HUES6 (cell line): Measurements from ENCODE around the gene C1RL.

Source experiments
- H3K27ac ChIP-seq: 2 replicates; pipeline ENCODE4 v1.7.0; 2013; ENCODE audit warnings: low read depth, mild to moderate bottlenecking, low read length, inconsistent platforms
- H3K27me3 ChIP-seq: 2 replicates; pipeline ENCODE4 v1.6.1; 2013; ENCODE audit warnings: low read length; ENCODE audit not compliant: control insufficient read depth, insufficient read depth
- H3K36me3 ChIP-seq: 2 replicates; pipeline ENCODE4 v1.6.1; 2013; ENCODE audit warnings: low read length; ENCODE audit not compliant: control insufficient read depth, insufficient read depth
- H3K4me1 ChIP-seq: 2 replicates; pipeline ENCODE4 v1.6.1; 2013; ENCODE audit warnings: low read length; ENCODE audit not compliant: control insufficient read depth, insufficient read depth
- H3K4me3 ChIP-seq: 2 replicates; pipeline ENCODE4 v1.5.1; 2013; ENCODE audit warnings: low read depth, low read length
- H3K9ac ChIP-seq: one replicate; pipeline ENCODE4 v1.6.1; 2013; ENCODE audit warnings: mild to moderate bottlenecking, low read length
- H3K9me3 ChIP-seq: 2 replicates; pipeline ENCODE4 v1.6.1; 2013; ENCODE audit warnings: low read depth, low read length; ENCODE audit not compliant: control insufficient read depth, insufficient read depth

The C1RL gene

GRCh38 chr12:7146906-7147305 is 37.9 kb upstream of the C1RL start:
- no peak overlapping the region for H3K4me3 ChIP-seq
- peaks cover 2% of the 10 kb centered on the region; the same call in 1 of the 2 replicates for H3K4me1 ChIP-seq
- H3K27ac ChIP-seq, result no peak overlapping the region
- no peak overlapping the region for H3K9ac ChIP-seq
- H3K9me3 ChIP-seq, result no peaks in the 10 kb centered on the region
- no peaks in the 10 kb centered on the region for H3K27me3 ChIP-seq
- H3K36me3 ChIP-seq, result peaks cover 37% of the 10 kb centered on the region

- H3K9me3 ChIP-seq, result no peaks in the 10 kb centered on the region
These were observed 37.2 kb upstream of the C1RL start for GRCh38 chr12:7146228-7146627.

GRCh38 chr12:7145671-7146070 is 36.7 kb upstream of the C1RL start:
- H3K27ac ChIP-seq, result no peak overlapping the region
- no peaks in the 10 kb centered on the region for H3K27me3 ChIP-seq
- H3K36me3 ChIP-seq, result peaks cover 29% of the 10 kb centered on the region
- H3K9me3 ChIP-seq, result no peaks in the 10 kb centered on the region
- no peak overlapping the region for H3K9ac ChIP-seq
- H3K4me3 ChIP-seq, result no peak overlapping the region
- peaks cover 2% of the 10 kb centered on the region; the same call in 1 of the 2 replicates for H3K4me1 ChIP-seq

More at GRCh38 chr12:7146228-7146627, 37.2 kb upstream of the C1RL start:
- H3K27me3 ChIP-seq, result no peaks in the 10 kb centered on the region
- H3K9ac ChIP-seq, result no peak overlapping the region
- H3K4me3 ChIP-seq, result no peak overlapping the region
- H3K27ac ChIP-seq, result no peak overlapping the region
- peaks cover 2% of the 10 kb centered on the region; the same call in 1 of the 2 replicates for H3K4me1 ChIP-seq
- peaks cover 35% of the 10 kb centered on the region for H3K36me3 ChIP-seq

GRCh38 chr12:7144414-7145120 is 35.6 kb upstream of the C1RL start:
- H3K36me3 ChIP-seq, result peaks cover 18% of the 10 kb centered on the region
- no peak overlapping the region for H3K27ac ChIP-seq
- no peaks in the 10 kb centered on the region for H3K9me3 ChIP-seq
- no peak overlapping the region for H3K4me3 ChIP-seq
- peaks cover 2% of the 10 kb centered on the region; the same call in 1 of the 2 replicates for H3K4me1 ChIP-seq
- no peak overlapping the region for H3K9ac ChIP-seq
- H3K27me3 ChIP-seq, result no peaks in the 10 kb centered on the region

- H3K36me3 ChIP-seq, result peaks cover 8% of the 10 kb centered on the region
- H3K27me3 ChIP-seq, result no peaks in the 10 kb centered on the region
- H3K4me3 ChIP-seq, result no peak overlapping the region
- peaks cover 2% of the 10 kb centered on the region; the same call in 1 of the 2 replicates for H3K4me1 ChIP-seq
- H3K9ac ChIP-seq, result no peak overlapping the region
- H3K27ac ChIP-seq, result no peak overlapping the region
- H3K9me3 ChIP-seq, result no peaks in the 10 kb centered on the region
These were observed 34.5 kb upstream of the C1RL start for GRCh38 chr12:7143564-7143963.

- Histone ChIP-seq H3K9ac (no peak overlapping the region), H3K36me3 (peaks cover 8% of the 10 kb centered on the region), H3K27me3 (no peaks in the 10 kb centered on the region), H3K4me3 (no peak overlapping the region), H3K4me1 (peaks cover 2% of the 10 kb centered on the region; the same call in 1 of the 2 replicates), H3K9me3 (no peaks in the 10 kb centered on the region), H3K27ac (no peak overlapping the region)
These were observed 33.9 kb upstream of the C1RL start for GRCh38 chr12:7142809-7143465.

GRCh38 chr12:7142056-7142644 is 33.1 kb upstream of the C1RL start:
- H3K36me3 ChIP-seq, result peaks cover 10% of the 10 kb centered on the region
- peaks cover 2% of the 10 kb centered on the region; the same call in 1 of the 2 replicates for H3K4me1 ChIP-seq
- H3K9me3 ChIP-seq, result no peaks in the 10 kb centered on the region
- H3K4me3 ChIP-seq, result no peak overlapping the region
- no peak overlapping the region for H3K27ac ChIP-seq
- no peaks in the 10 kb centered on the region for H3K27me3 ChIP-seq
- no peak overlapping the region for H3K9ac ChIP-seq

- peaks cover 2% of the 10 kb centered on the region; the same call in 1 of the 2 replicates for H3K4me1 ChIP-seq
- no peak overlapping the region for H3K4me3 ChIP-seq
- no peak overlapping the region for H3K9ac ChIP-seq
- no peaks in the 10 kb centered on the region for H3K9me3 ChIP-seq
- no peaks in the 10 kb centered on the region for H3K27me3 ChIP-seq
- H3K27ac ChIP-seq, result no peak overlapping the region
- peaks cover 17% of the 10 kb centered on the region for H3K36me3 ChIP-seq
These were observed 32.5 kb upstream of the C1RL start for GRCh38 chr12:7141351-7142005.

GRCh38 chr12:7139200-7139599 is 30.2 kb upstream of the C1RL start:
- no peaks in the 10 kb centered on the region for H3K9me3 ChIP-seq
- H3K4me1 ChIP-seq, result no peaks in the 10 kb centered on the region
- H3K27me3 ChIP-seq, result no peaks in the 10 kb centered on the region
- H3K4me3 ChIP-seq, result no peak overlapping the region
- no peak overlapping the region for H3K27ac ChIP-seq
- peaks cover 36% of the 10 kb centered on the region for H3K36me3 ChIP-seq
- H3K9ac ChIP-seq, result no peak overlapping the region

GRCh38 chr12:7137908-7138307 is 28.9 kb upstream of the C1RL start:
- Histone ChIP-seq H3K4me3 (no peak overlapping the region), H3K27ac (no peak overlapping the region), H3K27me3 (no peaks in the 10 kb centered on the region), H3K9ac (no peak overlapping the region), H3K4me1 (no peaks in the 10 kb centered on the region), H3K9me3 (no peaks in the 10 kb centered on the region), H3K36me3 (peaks cover 40% of the 10 kb centered on the region)
